D721Med (cell line): Measurements from ENCODE around the gene LRTM2.

Experiments used
- DNase-seq: peaks from one replicate; pipeline ENCODE4 v3.0.0; 2011; ENCODE audit warnings: low spot score; ENCODE audit not compliant: insufficient read length
- FAIRE-seq: peaks from 2 replicates; lab custom pipeline; 2011; peaks lifted over from hg19 to GRCh38; lab: Jason Lieb, UNC
- TF ChIP-seq, protein P1 (sequence below): IDR thresholded peaks from 2 replicates; pipeline ENCODE4 v1.5.1; 2012; ENCODE audit warnings: mild to moderate bottlenecking, control low read depth; ENCODE audit not compliant: insufficient read depth; ENCODE audit errors: missing control alignments

LRTM2 gene

DNA sequence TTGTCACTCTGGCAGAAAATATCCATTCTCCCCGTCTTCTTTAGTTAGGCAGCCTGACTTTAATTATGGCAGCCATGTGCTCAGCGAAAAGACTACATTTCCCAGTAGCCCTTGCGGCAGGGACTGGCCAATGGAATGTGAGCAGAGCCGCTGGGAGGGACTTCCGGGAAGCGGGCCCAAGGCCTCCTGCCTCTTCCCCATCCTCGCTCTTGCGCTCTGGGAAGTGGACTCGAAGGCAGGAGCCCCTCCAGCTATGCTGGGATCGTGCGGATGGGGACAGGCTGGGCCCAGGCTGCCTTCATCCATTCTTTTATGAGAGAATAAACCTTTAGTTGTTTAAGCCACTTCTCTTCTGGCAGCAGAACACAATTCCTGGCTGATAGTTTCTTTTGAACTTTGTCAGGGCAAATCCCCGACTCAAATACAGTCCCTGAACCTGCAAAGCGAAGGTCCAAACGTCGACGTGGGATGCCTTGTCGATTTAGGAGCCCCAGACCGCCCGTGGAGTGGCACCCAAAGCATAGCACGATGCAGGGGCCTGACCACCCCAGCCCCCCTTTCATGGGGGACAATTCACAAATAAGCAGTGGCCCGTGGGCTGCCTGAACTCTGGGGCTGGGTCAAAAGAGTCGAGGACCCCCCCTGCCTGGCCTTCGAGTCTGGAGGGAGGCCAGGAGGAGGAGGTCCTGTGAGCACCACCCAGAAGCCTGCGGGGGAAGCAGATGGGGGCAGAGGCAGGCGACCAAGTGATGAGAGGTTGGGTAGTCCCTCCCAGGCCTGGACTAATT, 15.6 kb upstream of the LRTM2 start:
- TF ChIP-seq, protein P1, sequence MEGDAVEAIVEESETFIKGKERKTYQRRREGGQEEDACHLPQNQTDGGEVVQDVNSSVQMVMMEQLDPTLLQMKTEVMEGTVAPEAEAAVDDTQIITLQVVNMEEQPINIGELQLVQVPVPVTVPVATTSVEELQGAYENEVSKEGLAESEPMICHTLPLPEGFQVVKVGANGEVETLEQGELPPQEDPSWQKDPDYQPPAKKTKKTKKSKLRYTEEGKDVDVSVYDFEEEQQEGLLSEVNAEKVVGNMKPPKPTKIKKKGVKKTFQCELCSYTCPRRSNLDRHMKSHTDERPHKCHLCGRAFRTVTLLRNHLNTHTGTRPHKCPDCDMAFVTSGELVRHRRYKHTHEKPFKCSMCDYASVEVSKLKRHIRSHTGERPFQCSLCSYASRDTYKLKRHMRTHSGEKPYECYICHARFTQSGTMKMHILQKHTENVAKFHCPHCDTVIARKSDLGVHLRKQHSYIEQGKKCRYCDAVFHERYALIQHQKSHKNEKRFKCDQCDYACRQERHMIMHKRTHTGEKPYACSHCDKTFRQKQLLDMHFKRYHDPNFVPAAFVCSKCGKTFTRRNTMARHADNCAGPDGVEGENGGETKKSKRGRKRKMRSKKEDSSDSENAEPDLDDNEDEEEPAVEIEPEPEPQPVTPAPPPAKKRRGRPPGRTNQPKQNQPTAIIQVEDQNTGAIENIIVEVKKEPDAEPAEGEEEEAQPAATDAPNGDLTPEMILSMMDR, result no peak
- FAIRE-seq (peak; percentile 51), DNase-seq (peak; percentile 90)

DNA sequence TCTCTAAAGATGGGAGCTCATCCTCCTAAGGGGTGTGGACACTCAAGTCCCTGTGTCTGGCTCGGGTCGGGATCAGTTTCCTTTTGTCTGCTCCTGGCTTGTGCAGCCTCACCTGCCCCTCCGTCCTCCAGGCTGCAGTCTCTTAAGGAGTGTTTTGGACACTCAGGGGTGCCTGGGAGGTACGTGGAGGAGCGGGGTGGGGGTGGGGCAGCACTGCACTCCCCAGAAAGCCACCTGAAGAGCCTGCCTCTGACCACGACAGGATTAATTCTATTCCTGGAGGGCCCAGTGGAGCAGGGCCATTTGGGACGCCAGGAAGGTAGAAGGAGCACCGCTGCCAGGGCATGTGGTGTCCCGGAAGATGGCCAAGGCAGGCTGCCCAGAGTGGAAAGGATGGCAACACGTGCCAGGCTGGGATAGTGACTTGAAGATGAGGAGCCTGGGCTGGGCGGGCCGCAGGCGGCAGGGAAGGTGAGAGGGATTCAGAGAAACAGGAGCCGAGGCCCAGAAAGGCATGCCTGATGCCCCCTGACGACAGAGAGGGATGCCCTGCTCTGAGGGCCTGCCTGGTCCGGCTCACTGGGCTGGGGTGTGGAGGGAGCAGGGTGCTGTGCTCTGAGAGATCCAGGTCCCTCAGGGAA, 14.8 kb upstream of the LRTM2 start:
- DNase-seq, result no peak
- TF ChIP-seq, protein P1, result no peak
- no peak for FAIRE-seq

DNA sequence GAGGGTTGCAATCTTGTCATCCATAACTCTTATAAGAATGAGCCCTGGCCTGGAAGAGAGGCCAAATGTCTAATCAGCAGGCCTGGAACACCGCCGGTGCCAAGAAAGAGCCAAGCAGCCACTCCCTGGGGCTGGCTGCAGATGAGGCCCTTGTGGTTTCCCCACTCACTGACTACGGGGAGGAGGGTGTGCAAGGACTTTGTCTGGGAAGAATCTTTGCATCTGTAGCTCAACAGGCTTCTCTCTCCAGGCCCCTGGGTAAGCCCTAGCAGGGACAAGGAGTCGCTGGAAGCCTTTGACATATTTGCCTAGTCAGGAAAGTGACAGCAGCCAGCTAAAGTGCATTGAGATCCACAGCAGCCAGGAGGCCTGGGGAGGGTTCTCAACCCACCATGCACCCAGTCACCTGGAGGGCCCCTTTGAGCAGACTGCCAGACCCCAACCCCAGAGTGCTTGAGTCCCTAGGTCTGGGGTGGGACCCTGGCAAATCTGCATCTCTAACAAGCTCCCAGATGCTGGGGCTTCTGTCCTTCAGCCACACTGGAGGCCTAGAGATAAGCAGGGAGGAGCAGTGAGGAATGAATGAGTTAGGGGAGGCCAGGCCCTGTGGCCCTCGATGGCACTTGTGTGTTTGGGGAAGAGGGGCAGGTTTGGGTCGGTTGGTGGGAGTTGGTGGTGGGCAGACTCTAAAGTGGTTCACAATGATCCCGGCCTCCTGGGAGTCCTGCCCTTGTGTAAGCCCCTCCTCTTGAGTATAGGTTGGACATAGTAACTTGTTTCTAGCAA, 13.9 kb upstream of the LRTM2 start:
- DNase-seq (no peak), FAIRE-seq (no peak)
- TF ChIP-seq, protein P1, result no peak

DNA sequence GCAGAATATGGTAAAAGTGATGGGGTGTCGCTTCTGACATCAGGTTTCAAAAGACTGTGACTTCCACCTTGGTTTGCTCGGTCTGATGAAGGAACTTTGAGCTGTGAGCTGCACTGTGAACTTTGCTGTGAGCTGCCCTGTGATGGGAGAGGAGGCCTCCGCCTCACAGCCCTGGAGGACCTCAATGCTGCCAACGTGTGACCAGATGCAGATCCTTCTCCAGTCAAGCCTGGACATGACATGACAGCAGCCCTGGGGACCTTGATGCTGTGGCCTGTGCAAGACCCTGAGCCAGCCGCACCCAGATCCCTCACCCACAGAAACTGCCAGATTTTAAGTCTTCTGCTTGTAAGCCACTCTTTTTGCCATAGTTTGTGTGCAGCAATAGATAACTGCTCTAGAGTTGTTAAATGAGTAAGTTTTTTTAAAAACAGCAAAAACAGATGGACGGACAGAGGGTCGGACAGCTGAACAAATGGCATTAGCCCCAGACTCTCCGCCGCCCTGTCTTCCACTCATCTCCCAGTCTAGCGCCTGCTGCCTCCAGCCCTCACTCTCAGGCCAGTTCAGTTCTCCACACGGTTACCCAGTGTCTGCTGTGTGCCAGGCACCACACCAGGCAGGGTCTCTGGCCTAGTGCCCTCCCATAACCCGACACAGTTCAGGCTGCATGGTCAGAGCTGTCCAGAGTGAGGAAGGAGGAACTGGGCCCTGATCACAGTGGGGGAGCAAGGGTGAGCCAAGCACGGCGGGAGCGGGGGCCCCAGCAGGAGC, 13.1 kb upstream of the LRTM2 start:
- no peak for FAIRE-seq
- TF ChIP-seq, protein P1, result no peak
- DNase-seq, result no peak

DNA sequence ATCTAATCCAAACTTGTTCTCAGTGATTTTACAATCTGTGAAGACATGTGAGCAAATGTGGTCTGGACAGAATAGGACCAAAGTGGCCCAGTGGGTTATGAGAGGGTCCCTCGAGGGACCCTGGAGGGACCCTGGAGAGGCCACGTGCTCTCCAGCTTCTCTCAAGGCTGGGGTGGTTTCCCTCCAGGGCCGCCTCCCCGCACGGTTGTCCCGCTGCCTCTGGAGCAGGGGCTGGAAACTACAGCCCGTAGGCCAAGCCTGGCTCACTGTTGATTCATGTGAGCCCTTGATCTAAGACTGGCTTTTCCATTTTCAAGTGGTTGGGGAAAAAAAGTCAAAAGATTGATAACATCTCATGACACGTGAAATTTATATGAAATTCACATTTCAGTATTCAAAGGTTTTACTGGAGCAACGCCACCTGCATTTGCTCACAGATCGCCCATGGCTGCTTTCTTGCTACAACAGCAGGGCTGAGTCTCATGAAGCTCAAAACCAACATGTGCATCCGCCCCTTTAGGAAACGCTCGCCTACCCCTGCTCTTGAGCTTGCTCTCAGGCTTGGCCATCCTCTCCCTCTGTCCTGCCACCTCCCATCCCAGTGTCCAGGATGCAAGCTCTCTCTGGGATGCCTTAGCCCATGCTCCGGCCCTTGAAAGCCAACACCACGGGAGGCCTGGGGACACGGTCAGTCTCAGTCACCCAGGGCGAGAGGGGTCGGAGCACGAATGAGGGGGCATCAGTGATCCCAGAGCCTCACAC, 12.1 kb upstream of the LRTM2 start:
- no peak for FAIRE-seq
- no peak for DNase-seq
- TF ChIP-seq, protein P1, result no peak

DNA sequence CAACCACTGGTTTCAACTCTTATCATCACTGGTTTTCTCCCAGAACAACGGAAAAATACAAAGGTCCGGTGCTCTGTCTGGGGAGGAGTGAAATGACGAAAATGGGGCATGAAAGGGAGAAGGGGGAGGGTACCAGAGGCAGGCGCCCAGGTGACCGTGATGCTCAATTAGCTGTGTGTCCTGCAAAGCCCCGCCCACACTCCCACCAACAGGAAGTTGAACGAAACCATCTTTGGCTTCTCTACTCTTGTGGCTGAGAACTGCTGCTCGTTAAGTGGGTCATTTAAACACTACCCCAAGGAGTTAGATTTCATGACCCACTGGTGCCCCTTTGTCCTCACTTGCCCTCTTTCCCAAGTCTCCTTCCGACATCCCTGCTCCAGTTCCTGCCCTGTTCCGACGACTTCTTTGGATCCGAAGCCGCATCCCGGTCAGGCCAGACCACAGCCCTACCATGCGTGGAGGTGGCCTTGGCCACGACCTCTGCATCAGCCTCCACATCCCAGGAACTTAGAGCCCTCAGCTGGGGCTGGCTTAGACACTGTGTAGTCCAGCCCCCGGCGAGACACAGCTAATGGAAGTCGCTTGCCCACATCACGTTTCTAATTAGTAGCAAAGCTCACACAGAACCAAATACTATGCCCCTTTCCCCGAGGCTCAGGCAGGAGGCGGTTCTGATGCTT, 11.4 kb upstream of the LRTM2 start:
- TF ChIP-seq, protein P1, result no peak

More for the DNA sequence above, 11.4 kb upstream of the LRTM2 start:
- FAIRE-seq (no peak), DNase-seq (no peak)
